SK-N-SH (cell line): ENCODE results near the gene IL4R. TPM values are rescaled to one million over a fixed set of nuclear protein-coding genes. Genes with fewer than 3 reads are reported as not detected.

ENCODE experiments used
- CTCF ChIA-PET: fragments of 300-600, 350-600 bp; formaldehyde crosslinking; extraction: SDS; loops from one replicate; lab custom pipeline; 2021; lab: Yijun Ruan, JAX
- POLR2A ChIA-PET: fragments of 350-600 bp; sonication (Branson Sonifier 250); formaldehyde crosslinking; extraction: SDS; loops from one replicate; lab custom pipeline; 2020; ENCODE audit warnings: antibody characterized with exemption, inconsistent platforms; lab: Yijun Ruan, JAX
- DNase-seq: peaks from one replicate; pipeline ENCODE4 v3.0.0; 2012
- H2AFZ ChIP-seq: fragments of 200-600 bp; sonication (generic); 2 replicates; pipeline ENCODE4 v1.8.1; 2016; ENCODE audit warnings: antibody characterized with exemption, mild to moderate bottlenecking, low read depth
- H3F3A ChIP-seq: fragments of 200-600 bp; sonication (generic); replicated peaks from 2 replicates; pipeline ENCODE3; 2016; ENCODE audit warnings: antibody characterized with exemption, mild to moderate bottlenecking; ENCODE audit not compliant: insufficient read depth
- H3K27ac ChIP-seq, 2 experiments: fragments of 200-500 bp in 1 of 2; fragments of 200-600 bp in 1 of 2; sonication (Bioruptor generic) in 1 of 2; sonication (generic), shearing (Covaris generic) in 1 of 2; 2 replicates each; pipeline versions ENCODE4 v1.5.1 to v1.6.1; 2014 to 2016; ENCODE audit warnings: low read depth in 2 of 2, inconsistent platforms in 1 of 2, low read length in 1 of 2, mild to moderate bottlenecking in 1 of 2, mixed read lengths in 1 of 2
- H3K27me3 ChIP-seq: fragments of 200-600 bp; sonication (generic), shearing (Covaris generic); 2 replicates; pipeline ENCODE4 v1.6.1; 2016; ENCODE audit warnings: mixed run types; ENCODE audit not compliant: insufficient read depth
- H3K36me3 ChIP-seq, 2 experiments: fragments of 200-500 bp in 1 of 2; fragments of 200-600 bp in 1 of 2; sonication (Bioruptor generic) in 1 of 2; sonication (generic) in 1 of 2; replicated peaks in 1 of 2; 2 replicates each; pipeline versions ENCODE3 to v1.5.1; 2014 to 2016; ENCODE audit warnings: low read length in 1 of 2, mild to moderate bottlenecking in 1 of 2; ENCODE audit not compliant: insufficient read depth in 2 of 2, control insufficient read depth in 1 of 2
- H3K4me1 ChIP-seq, 2 experiments: fragments of 200-500 bp in 1 of 2; fragments of 200-600 bp in 1 of 2; sonication (Bioruptor generic) in 1 of 2; sonication (generic), shearing (Covaris generic) in 1 of 2; 2 replicates each; pipeline versions ENCODE4 v1.5.1 to v1.6.1; 2014 to 2016; ENCODE audit warnings: low read depth in 1 of 2, low read length in 1 of 2, mixed run types in 1 of 2; ENCODE audit not compliant: insufficient read depth in 2 of 2, control insufficient read depth in 1 of 2
- H3K4me2 ChIP-seq: fragments of 200-600 bp; sonication (generic), shearing (Covaris generic); 2 replicates; pipeline ENCODE4 v1.6.1; 2017; ENCODE audit warnings: mixed run types
- H3K4me3 ChIP-seq, 2 experiments: fragments of 200-500 bp in 1 of 2; fragments of 200-600 bp in 1 of 2; sonication (Bioruptor generic) in 1 of 2; sonication (generic), shearing (Covaris generic) in 1 of 2; 2 replicates each; pipeline versions ENCODE4 v1.5.1 to v1.8.1; 2014 to 2016; ENCODE audit warnings: low read depth in 2 of 2, inconsistent platforms in 1 of 2, low read length in 1 of 2, mild to moderate bottlenecking in 1 of 2, mixed read lengths in 1 of 2, moderate library complexity in 1 of 2
- H3K79me2 ChIP-seq: fragments of 200-600 bp; sonication (generic); 2 replicates; pipeline ENCODE4 v1.8.1; 2017; ENCODE audit warnings: mild to moderate bottlenecking; ENCODE audit not compliant: insufficient read depth
- H3K9ac ChIP-seq: fragments of 200-600 bp; sonication (generic); 2 replicates; pipeline ENCODE4 v1.6.1; 2017; ENCODE audit warnings: mixed run types
- H3K9me2 ChIP-seq: fragments of 200-600 bp; sonication (generic); 2 replicates; pipeline ENCODE4 v1.6.1; 2017; ENCODE audit warnings: mixed run types
- H3K9me3 ChIP-seq: fragments of 200-600 bp; sonication (generic); 2 replicates; pipeline ENCODE4 v1.6.1; 2017; ENCODE audit warnings: mixed run types, mild to moderate bottlenecking, moderate library complexity
- H4K20me1 ChIP-seq: fragments of 200-600 bp; sonication (generic); 2 replicates; pipeline ENCODE4 v1.6.1; 2017; ENCODE audit warnings: mild to moderate bottlenecking, mixed run types; ENCODE audit not compliant: insufficient read depth
- CHD2 ChIP-seq: fragments of 150-350 bp; IDR thresholded peaks from 2 replicates; pipeline ENCODE4 v1.6.1; 2018; ENCODE audit warnings: low read length; ENCODE audit not compliant: partially characterized antibody
- ELF1 ChIP-seq: IDR thresholded peaks from 2 replicates; pipeline ENCODE4 v1.4.0; 2012
- EZH2phosphoT487 ChIP-seq: fragments of 200-600 bp; sonication (generic); IDR thresholded peaks from 2 replicates; pipeline ENCODE4 v1.6.1; 2017; ENCODE audit warnings: low read depth, mixed run types, mild to moderate bottlenecking, antibody characterized with exemption, moderate library complexity, borderline replicate concordance
- FOSL2 ChIP-seq: IDR thresholded peaks from 2 replicates; pipeline ENCODE4 v1.4.0; 2012; ENCODE audit warnings: low read depth, mild to moderate bottlenecking, moderate library complexity, borderline replicate concordance
- FOXM1 ChIP-seq: IDR thresholded peaks from 2 replicates; pipeline ENCODE4 v1.4.0; 2012; ENCODE audit warnings: low read depth, mild to moderate bottlenecking
- JUND ChIP-seq: IDR thresholded peaks from 2 replicates; pipeline ENCODE4 v1.4.0; 2012
- MAX ChIP-seq: IDR thresholded peaks from 2 replicates; pipeline ENCODE4 v1.4.0; 2012; ENCODE audit warnings: low read depth
- NRF1 ChIP-seq: IDR thresholded peaks from 2 replicates; pipeline ENCODE4 v1.6.1; 2012; ENCODE audit warnings: low read depth, mild to moderate bottlenecking, low read length
- SMC3 ChIP-seq: IDR thresholded peaks from 2 replicates; pipeline ENCODE4 v1.6.1; 2012; ENCODE audit warnings: low read depth, low read length, improper control_type of control experiment
- TAF1 ChIP-seq: IDR thresholded peaks from 2 replicates; pipeline ENCODE4 v1.6.1; 2012; ENCODE audit warnings: low read depth, mild to moderate bottlenecking, low read length, moderate library complexity, borderline replicate concordance
- TCF12 ChIP-seq: IDR thresholded peaks from 2 replicates; pipeline ENCODE4 v1.4.0; 2012
- WGBS: methylation state at CpG from one replicate; pipeline ENCODE4 v1.1.6; 2017; ENCODE audit warnings: low lambda C conversion rate; 5-methylcytosine and 5-hydroxymethylcytosine counted together
- polyA plus RNA-seq, 3 experiments: library from polyadenylated mRNA; depleted of rRNA; stranded (reverse); fragments of >200 nt; gene quantifications; 2 replicates each; pipeline ENCODE4 v1.2.3, GENCODE V29; 2012
- TF ChIP-seq, protein P1 (sequence below): IDR thresholded peaks from 2 replicates; pipeline ENCODE4 v1.6.1; 2012; ENCODE audit warnings: mild to moderate bottlenecking, low read depth, low read length, moderate library complexity

Gene IL4R
- polyA plus RNA-seq, 1 of the 3 experiments (the other 2 are of a cell fraction): 16.1 TPM

DNA sequence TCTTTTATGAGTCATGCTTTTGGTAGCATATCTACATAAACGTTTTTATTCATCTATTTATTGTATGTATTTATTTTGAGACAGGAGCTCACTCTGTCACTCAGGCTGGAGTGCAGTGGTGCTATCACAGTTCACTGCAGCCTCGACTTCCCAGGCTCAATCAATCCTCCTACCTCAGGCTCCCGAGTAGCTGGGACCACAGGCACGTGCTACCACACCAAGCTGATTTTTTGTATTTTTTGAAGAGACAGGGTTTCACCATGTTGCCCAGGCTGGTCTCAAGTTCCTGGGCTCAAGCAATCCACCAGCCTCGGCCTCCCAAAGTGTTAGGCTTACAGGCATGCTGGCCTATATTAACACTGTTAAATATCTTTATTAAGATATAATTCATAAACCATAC is 20.4 kb upstream of the IL4R start:
- H3K9ac ChIP-seq: no peak overlapping the region
- POLR2A ChIA-PET: no interaction called here
- CTCF ChIA-PET: no interaction called here

GRCh38 chr16:27298132-27298531 is 15.6 kb upstream of the IL4R start:
- 95% methylated on average over 5 of the region's 5 CpGs for WGBS
- ChIA-PET POLR2A (interaction anchor here (0.6 kb wide), 1 partner anchor 48 kb away, joined by 3 read pairs; no protein-coding TSS in a partner anchor), CTCF (no interaction called here)
- H3K36me3 ChIP-seq: no peaks in the 10 kb centered on the region
- no peaks in the 10 kb centered on the region for H3K9me2 ChIP-seq
- peaks cover 3% of the 10 kb centered on the region for H3F3A ChIP-seq
- H3K4me3 ChIP-seq: no peak overlapping the region
- TF ChIP-seq FOSL2 (no peak), JUND (no peak), FOXM1 (no peak)
- TF ChIP-seq, all 33 proteins: peak for 0
- Histone ChIP-seq H3K27me3 (no peaks in the 10 kb centered on the region), H3K4me1 (no peaks in the 10 kb centered on the region), H3K27ac (no peak overlapping the region), H3K79me2 (no peaks in the 10 kb centered on the region), H3K9me3 (no peaks in the 10 kb centered on the region), H3K9ac (no peak overlapping the region), H2AFZ (no peak overlapping the region), H3K4me2 (no peak overlapping the region), H4K20me1 (no peaks in the 10 kb centered on the region)
- DNase-seq: no peak

More for the DNA sequence above, 20.4 kb upstream of the IL4R start:
- no peak for DNase-seq
- Histone ChIP-seq H3K36me3 (no peaks in the 10 kb centered on the region), H3K27ac (no peak overlapping the region), H3K4me2 (no peak overlapping the region), H4K20me1 (no peaks in the 10 kb centered on the region), H3F3A (peaks cover 3% of the 10 kb centered on the region), H3K27me3 (no peaks in the 10 kb centered on the region), H3K4me1 (no peaks in the 10 kb centered on the region), H2AFZ (no peak overlapping the region), H3K9me2 (no peaks in the 10 kb centered on the region), H3K4me3 (no peak overlapping the region), H3K9me3 (no peaks in the 10 kb centered on the region), H3K79me2 (no peaks in the 10 kb centered on the region)
- 64% methylated on average over 5 of the region's 5 CpGs for WGBS
- TF ChIP-seq ELF1 (no peak), JUND (no peak), NRF1 (no peak)
- TF ChIP-seq, protein P1, sequence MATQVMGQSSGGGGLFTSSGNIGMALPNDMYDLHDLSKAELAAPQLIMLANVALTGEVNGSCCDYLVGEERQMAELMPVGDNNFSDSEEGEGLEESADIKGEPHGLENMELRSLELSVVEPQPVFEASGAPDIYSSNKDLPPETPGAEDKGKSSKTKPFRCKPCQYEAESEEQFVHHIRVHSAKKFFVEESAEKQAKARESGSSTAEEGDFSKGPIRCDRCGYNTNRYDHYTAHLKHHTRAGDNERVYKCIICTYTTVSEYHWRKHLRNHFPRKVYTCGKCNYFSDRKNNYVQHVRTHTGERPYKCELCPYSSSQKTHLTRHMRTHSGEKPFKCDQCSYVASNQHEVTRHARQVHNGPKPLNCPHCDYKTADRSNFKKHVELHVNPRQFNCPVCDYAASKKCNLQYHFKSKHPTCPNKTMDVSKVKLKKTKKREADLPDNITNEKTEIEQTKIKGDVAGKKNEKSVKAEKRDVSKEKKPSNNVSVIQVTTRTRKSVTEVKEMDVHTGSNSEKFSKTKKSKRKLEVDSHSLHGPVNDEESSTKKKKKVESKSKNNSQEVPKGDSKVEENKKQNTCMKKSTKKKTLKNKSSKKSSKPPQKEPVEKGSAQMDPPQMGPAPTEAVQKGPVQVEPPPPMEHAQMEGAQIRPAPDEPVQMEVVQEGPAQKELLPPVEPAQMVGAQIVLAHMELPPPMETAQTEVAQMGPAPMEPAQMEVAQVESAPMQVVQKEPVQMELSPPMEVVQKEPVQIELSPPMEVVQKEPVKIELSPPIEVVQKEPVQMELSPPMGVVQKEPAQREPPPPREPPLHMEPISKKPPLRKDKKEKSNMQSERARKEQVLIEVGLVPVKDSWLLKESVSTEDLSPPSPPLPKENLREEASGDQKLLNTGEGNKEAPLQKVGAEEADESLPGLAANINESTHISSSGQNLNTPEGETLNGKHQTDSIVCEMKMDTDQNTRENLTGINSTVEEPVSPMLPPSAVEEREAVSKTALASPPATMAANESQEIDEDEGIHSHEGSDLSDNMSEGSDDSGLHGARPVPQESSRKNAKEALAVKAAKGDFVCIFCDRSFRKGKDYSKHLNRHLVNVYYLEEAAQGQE: no peak

GRCh38 chr16:27301236-27301861 is 12.4 kb upstream of the IL4R start:
- Histone ChIP-seq H3K4me2 (no peak overlapping the region), H3F3A (no peaks in the 10 kb centered on the region), H3K27me3 (no peaks in the 10 kb centered on the region), H3K79me2 (no peaks in the 10 kb centered on the region), H3K9me2 (no peaks in the 10 kb centered on the region), H3K36me3 (no peaks in the 10 kb centered on the region), H3K27ac (no peak overlapping the region), H4K20me1 (no peaks in the 10 kb centered on the region), H3K4me3 (no peak overlapping the region), H3K9me3 (no peaks in the 10 kb centered on the region), H3K9ac (no peak overlapping the region), H3K4me1 (no peaks in the 10 kb centered on the region), H2AFZ (no peak overlapping the region)
- ChIA-PET CTCF (no interaction called here), POLR2A (no interaction called here)
- DNase-seq: no peak
- 87% methylated on average over 3 of the region's 3 CpGs for WGBS
- TF ChIP-seq CHD2: no peak
- TF ChIP-seq TCF12: no peak
- no peak for TF ChIP-seq FOXM1
- TF ChIP-seq TAF1: no peak
- no peak for TF ChIP-seq EZH2phosphoT487
- TF ChIP-seq, protein P1: no peak
- no peak for TF ChIP-seq MAX
- no peak for TF ChIP-seq NRF1
- no peak for TF ChIP-seq SMC3
